ENCODE data around the gene SLC25A19. TPM values are rescaled to one million over a fixed set of nuclear protein-coding genes. Genes with fewer than 3 reads are reported as not detected.

SLC25A19 gene
- polyA plus RNA-seq (ENCODE audit: insufficient read length in 4 of 4): 1 to 10 TPM; 6.9 to 8.3 (median 7.5) TPM

DNA sequence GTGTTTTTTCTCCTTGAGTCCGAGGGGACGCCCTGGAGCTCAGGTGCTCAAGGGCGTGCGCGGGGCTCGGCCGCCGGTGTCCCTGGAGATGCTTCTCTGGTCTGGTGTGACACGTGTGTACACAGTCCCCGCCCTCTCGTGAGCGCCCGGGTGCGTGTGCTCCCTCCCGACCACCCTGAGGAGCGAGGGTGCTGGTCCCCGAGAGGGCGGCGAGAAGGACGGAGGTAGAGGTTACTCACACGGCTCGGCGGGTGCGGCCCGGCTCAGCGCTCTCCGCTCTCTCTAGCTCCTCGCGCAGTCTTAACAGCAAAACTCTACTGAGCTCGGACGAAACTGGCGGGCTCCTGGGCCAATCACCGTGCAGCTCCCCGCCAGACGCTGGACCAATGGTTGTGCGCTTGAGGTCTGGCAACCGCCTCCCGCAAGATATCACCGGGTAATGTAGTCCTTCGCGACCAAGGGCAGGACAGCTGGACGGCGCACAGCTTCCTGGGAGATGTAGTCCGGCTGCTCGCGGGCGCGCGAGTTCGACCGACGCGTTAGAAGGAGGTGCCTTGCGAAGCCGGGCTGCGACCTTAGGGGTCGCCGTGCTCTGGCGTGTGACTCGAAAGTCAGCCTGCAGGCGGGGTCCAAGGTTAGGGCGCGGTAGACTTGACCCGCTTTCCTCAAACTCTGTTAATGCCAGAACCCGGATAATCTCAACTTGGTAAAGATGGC is at the start of gene SLC25A19:
Gene SLC25A19, minus strand, starts transcription at position 319 of the 717 bp plus-strand sequence. CDS start 2,669 bp downstream, outside the sequence.
- DNase-seq (ENCODE audit: low read depth in 4 of 4, low spot score in 3 of 4): peak; percentile 94 to 96 (median 95)

DNA sequence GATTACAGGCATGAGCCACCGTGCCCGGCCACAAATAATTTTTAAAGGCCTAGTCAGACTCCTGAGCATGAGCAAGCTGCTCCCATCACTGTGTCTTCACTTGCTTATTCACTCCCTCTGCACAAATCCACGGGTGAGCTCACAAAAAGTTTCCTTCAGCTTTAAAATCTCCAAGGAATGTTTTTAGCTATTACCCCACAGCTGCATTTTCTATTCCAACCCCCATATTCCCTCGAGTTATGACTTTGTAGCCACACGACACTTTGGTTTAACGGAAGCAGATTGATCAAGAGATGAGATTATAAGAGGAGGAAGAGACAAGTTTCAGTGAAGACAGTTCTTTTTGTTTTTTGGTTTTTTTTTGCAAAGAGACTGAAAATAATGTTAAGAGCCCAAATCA is 49.1 kb upstream of the SLC25A19 start:
- DNase-seq (ENCODE audit: low read depth in 4 of 4, low spot score in 3 of 4): no peak

DNA sequence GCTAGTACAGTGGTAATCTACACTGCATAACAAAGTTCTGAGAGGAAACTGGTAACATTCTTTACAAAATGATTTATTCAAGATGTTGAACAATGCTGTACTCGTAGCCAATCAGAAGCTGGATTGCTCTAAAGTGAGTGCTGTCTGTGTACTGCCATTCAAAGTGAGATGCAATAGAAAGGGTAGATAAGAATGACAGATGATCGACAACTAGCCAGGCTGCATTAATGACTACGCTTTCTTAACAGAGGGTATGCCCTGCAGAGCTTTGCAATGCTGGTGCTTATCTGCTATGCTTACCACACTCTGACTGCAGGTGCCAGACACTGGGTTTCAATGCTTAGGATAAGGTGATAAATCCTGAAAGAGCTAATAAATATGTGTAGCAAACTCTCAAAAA is 46.1 kb upstream of the SLC25A19 start:
- DNase-seq (ENCODE audit: low read depth in 4 of 4, low spot score in 3 of 4): no peak

DNA sequence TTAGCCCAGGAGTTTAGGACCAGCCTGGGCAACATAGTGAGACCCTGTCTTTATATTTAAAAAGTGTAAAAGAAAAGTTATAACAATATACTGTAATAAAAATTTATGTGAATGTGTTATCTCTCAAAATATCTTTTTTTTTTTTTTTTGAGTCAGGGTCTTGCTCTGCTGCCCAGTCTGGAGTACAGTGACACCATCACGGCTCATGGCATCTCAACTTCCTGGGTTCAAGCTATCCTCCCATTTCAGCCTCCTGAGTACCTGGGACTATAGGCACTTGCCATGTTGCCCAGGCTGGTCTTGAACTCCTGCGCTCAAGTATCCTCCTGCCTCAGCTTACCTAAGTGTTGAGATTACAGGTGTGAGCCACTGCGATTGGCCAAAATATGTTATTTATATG is 45.5 kb upstream of the SLC25A19 start:
- DNase-seq (ENCODE audit: low read depth in 4 of 4, low spot score in 3 of 4): no peak

DNA sequence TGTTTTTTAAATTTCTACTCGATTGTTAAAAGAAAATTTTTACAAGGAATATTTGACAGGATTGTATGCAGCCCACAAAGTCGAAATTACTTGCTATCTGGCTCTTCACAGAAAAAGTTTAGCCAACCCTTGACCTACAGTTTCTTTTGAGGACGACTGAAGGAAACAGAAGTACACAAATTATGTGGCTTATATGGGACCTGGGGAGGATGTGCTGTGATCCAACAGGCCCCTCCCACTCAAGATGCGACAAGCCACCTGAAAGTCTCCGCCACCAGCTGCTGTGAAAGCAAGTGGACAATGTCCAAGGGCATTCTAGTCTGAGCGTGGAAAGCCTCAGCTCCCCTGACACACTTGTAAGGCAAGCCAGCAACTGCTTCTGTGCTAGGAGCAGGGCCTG is 42.4 kb upstream of the SLC25A19 start:
- DNase-seq (ENCODE audit: low read depth in 4 of 4, low spot score in 3 of 4): no peak

DNA sequence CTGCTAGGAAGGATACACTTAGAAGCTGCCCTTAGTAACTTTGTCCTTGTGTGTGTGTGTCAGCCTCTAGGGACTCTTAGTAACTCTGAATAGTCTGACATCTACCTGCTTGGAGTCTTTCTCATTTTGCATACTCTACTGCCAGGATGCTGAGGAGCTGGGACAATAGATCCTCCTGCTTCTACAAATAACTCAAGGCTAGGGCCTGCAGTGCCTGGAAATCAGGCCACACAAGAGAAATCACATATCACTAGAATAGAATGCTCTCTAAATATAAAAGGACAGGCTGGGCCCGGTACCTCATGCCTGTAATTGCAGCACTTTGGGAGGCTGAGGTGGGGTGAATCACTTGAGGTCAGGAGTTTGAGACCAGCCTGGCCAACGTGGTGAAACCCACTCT is 38.5 kb upstream of the SLC25A19 start:
- no peak for DNase-seq (ENCODE audit: low read depth in 4 of 4, low spot score in 3 of 4)

DNA sequence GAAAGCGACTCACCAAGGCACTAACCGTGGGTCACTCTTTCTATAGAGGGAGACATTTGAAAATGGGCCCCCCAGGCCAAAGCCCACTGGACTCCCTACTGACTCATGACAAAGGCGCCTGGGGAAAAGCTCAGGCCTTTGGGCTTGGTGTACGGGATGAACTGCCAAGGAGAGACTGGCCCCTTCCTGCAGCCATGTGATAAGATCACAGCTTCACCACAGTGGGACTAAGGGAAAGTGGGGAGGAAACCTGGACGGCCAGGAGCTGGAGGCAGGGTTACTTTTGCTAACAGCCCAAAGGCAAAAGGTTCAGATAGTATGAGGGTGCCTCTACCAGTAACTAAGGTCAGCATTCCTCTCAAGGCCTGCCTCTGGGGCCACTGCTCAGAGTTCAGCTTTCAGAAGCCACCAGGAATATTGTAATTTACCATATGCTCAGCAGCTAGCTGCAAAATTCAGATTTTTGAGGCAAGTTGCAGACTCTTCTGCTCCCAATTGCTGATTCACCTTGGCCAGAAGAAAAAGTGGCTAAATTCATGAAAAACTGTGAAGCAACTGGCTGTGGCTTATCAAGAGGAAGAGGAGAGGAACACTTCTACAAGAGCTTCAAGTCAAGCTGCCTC is 37.1 kb upstream of the SLC25A19 start:
- DNase-seq (ENCODE audit: low read depth in 4 of 4, low spot score in 3 of 4): no peak

DNA sequence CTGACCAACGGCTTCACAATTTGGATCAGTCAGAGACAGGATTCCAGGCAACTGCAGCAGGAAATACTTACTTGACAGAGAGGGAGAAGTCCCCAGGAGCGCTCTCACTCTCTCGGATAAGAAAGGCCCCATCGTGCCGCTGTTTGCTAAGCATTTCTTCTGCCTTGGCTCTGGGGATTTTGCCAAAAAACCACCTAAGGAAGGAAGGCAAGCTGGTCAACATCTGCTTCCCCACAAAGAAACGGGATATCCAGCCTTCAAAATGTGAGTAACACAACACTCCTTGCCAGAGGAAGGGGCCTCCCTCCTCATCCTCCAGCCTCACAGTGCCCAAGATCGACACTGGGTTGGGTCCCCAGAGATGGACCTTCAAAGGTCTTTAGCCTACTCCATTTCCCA is 36.6 kb upstream of the SLC25A19 start:
- DNase-seq (ENCODE audit: low read depth in 4 of 4, low spot score in 3 of 4): no peak

DNA sequence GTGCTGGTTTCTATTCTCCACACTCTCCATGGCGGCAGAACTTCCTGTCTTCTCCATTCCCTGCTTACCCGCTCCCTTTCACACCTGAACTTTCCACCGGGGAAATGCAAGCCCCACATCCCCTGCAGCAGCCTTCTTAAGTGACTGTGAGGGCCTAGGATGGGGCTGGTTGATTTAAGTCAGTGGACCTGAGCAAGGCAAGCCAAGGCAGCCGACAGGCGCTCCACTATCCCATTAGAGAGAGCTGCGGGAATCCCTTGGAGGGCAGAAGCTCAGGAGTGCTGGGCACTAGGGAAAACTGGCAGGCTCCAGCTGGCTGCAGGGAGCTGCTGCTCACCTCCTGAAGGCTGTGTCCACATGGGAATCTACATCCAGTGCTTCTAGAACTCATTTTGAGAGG is 36.1 kb upstream of the SLC25A19 start:
- DNase-seq (ENCODE audit: low read depth in 4 of 4, low spot score in 3 of 4): no peak

DNA sequence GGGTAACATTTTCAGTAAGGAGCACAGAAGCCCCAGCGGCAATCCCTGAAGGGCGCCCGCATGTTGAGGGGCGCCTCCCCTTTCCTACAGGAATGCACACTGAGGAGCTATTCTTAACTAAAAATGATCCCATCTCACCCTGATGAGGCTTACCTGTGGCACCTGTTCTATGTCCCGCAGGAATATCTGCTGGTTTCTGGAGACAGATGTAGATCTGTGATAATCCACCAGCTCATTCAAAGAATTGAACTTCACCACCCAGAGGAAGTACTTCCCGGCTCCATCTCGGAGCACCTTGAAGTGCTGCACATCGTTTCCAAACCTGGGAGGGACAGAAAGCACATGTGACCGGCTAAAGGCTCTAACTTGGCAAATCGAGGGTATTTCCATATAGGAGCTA is 32.3 kb upstream of the SLC25A19 start:
- DNase-seq (ENCODE audit: low read depth in 4 of 4, low spot score in 3 of 4): no peak

DNA sequence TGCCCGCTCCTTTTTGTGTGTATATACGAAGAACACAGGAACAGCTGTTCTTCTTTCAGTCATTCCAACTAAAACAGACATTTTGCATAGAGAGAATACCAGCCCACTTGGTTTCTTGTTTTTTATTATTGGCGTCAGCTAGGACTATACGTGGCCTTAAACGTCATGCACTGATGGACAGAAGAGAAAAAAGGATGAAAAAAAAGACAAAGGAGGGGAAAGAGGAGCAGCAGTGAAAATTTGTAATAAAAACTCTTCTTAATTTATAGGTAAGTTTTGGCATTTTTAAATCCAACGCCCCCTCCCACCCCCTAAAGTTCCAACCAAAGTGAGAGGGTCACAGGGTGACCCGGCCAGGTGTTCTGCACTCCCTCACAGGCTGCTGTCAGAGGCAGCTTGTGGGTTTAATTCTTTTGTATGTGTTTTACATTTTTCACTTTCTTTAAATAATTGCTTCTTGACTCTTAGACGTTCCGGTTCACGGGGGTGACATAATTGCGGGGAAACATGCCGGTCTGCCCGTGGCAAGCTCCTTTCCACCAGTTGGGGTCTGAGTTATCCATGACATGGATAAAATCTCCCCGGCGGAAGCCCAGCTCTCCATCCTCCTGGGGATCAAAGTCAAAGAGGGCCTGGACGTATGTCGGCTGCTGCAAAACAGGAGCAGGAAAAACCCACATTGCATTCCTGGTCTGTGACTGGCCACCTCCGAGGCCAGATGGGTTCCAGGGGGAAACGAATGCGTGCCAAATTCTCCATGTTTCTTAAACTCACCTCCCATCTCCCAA is 30.9 kb upstream of the SLC25A19 start:
- no peak for DNase-seq (ENCODE audit: low read depth in 4 of 4, low spot score in 3 of 4)

DNA sequence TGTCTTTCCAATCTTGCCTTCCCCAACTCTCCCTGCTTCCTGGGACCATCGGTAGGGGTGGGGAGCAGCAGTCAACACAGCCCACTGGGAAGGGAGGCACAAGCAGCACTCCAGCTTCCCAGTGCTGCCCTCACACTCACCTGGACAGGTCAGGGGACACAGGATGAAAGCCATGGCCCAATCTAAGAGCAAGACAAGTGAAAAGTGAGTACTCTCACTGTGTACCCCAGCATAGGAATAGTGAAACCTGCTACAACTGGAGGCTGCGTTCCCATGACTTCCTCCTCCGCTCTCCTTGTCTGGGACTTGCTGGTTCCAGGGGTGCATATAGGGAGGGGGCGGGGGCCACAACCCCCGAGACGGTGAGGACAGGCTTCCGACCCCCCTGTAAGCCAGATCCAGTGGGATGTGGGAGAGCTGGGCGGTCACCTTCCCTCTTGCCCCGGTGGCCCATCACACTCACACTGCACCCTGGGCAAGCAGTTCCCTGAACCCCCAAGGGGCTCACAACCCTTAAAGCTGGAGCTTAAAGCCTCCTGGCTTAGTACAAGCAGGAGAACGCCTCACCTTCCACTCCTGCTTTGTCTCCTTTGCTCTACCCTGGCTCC is 29.5 kb upstream of the SLC25A19 start:
- no peak for DNase-seq (ENCODE audit: low read depth in 4 of 4, low spot score in 3 of 4)

DNA sequence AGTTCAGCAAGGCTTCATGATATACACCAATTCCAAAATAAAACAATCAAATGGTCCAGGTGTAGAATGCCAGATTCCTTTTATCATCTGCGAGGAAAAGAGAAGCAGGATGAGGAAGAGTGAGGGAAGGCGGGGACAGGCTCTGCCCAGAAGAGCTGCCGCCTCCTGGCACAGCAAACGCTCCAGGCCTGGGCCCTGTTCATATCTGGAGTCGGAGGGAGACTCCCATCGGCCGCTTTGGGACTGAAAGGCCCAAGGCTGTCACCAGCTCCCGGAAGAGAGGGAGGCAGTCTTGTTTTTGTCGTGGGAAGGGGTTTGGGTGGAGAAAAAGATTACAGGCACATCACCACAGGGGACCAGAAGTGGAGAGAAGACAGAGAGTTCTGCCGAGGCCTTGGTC is 29.0 kb upstream of the SLC25A19 start:
- no peak for DNase-seq (ENCODE audit: low read depth in 4 of 4, low spot score in 3 of 4)

DNA sequence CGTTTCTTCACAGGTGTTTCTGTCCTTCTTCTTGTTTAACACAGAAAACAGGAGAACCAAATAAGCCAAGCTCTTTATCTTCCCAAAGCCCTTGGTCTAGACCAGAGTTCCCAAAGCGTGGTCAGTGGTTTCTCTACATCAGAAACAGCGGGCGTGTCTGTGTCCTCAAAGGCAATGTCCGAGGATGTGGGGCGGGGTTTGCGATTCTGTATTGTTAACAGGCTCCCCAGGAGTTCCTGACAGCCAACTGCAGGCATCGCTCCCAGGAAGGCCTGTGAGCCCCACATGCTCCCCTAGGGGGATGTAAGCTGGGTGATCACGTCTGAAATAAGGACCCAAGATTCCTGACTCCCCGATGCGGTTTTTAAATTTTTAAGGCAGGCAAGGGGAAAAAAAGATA is 28.4 kb upstream of the SLC25A19 start:
- no peak for DNase-seq (ENCODE audit: low read depth in 4 of 4, low spot score in 3 of 4)

DNA sequence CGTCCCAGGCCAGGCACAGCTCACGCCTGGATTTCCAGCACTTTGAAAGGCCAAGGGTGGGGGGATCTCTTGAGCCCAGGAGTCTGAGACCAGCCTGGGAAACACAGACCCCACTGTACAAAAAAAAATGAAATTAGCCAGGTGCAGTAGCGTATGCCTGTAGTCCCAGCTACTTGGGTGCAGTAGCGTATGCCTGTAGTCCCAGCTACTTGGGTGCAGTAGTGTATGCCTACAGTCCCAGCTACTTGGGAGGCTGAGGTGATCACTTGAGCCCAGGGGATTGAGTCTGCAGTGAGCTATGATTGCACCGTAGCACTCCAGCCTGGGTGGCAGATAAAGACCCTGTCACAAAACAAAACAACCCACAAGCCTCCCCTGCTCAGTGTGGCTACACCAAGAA is 27.0 kb upstream of the SLC25A19 start:
- no peak for DNase-seq (ENCODE audit: low read depth in 4 of 4, low spot score in 3 of 4)

DNA sequence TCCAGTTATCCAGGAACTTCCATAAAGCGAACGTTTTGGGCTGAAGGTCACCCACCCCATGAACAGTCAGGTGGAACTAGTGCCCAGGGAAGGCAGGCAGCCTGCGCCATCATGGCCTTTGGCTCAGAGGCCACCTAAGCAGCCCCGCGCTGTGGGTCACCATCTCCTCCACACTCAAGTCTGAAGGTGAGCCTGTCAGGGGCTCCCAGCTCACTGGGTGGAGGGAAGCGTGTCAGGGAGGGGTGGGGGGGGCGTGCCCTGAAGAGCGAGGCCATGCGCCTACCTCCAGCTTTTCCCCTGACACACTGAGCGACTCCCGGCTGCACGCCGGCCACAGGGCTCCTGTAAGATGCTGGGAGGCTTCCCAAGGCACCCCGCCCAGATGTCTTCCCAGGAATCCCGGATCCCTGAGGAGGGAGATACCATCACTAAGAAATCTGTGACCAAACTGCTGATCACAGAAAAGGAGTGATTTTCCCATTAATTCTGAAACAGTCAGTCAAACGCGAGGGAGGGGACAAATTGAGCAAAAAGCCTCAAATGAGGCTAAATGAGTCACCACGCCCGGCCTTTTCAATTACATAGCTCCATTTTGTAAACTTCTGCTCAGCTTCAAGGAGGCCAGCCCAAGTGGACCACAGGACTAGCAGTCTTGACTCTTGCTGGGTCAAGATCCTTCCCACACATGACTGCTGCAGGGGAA is 26.5 kb upstream of the SLC25A19 start:
- no peak for DNase-seq (ENCODE audit: low read depth in 4 of 4, low spot score in 3 of 4)

DNA sequence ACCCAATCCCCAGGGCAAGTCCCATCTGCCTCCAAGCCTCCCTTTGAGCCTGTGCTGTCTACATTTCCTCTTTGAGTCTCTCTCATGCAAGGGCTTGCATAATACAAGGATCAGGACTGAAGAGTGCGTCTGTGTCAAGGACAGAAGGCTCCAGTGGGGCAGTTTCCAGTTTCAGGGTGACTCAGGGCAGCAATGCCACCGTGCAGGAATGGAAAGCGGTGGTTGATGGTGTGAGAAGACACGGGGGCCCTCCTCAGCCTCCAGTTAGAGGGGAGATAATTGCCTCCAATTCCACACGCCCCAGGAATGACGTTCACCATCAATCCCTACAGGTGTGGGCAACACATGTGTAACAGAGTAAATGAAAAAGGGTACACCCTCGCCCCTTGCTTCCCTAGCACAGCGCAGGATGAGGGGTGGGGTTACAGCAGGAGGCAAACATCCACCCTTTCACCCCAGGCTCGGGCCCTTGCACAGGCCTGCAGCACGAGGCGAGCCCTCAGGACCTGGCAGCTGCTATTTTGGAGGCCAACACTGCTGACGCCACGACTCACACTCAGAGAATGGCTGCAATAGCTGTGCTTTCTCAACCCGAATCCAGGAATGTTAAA is 24.8 kb upstream of the SLC25A19 start:
- no peak for DNase-seq (ENCODE audit: low read depth in 4 of 4, low spot score in 3 of 4)

DNA sequence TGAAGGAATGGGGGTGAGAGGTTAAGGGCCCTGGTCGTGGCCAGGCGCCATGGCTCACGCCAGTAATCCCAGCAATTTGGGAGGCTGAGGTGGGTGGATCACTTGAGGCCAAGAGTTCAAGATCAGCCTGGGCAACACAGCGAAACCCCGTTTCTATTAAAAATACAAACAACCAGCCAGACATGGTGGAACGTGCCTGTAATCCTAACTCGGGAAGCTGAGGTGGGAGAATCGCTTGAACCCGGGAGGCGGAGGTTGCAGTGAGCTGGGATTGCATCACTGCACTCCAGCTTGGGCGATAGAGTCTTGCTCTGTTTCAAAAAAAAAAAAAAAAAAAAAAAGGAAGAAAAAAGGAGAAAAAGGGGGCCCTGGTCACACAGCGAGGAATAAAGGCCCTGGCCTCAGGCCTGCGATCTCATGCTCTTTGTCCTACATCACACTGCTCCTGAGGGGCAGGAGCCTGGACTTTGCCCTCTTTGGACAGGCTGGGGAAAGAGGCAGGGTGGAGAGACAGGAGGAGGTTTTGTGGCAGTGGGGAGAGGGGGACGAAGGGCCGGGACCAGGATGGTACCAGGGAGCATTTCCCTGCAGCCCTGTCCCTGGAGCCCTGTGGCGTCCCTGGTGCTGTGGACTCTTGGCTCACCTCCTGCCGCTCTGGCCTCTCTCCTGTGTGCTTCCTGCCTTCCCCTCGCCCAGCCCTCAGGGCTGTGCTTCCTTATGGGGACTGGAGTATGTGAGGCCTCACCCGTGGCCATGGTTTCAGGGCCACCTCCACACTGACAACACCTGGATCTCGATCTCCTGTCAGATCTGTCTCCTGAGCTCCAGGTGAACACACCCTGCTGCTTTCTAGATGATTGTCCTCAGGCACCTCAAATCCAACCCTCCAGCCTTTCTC is 19.7 kb upstream of the SLC25A19 start:
- DNase-seq (ENCODE audit: low read depth in 4 of 4, low spot score in 3 of 4): no peak

All from right renal pelvis (tissue), 4 donors.